Right kidney (tissue), 1 donor: ENCODE measurements around the gene CKS1B.

Source experiments
- DNase-seq: peaks from one replicate; pipeline ENCODE4 v3.0.0-alpha.2; 2016

CKS1B gene

DNA sequence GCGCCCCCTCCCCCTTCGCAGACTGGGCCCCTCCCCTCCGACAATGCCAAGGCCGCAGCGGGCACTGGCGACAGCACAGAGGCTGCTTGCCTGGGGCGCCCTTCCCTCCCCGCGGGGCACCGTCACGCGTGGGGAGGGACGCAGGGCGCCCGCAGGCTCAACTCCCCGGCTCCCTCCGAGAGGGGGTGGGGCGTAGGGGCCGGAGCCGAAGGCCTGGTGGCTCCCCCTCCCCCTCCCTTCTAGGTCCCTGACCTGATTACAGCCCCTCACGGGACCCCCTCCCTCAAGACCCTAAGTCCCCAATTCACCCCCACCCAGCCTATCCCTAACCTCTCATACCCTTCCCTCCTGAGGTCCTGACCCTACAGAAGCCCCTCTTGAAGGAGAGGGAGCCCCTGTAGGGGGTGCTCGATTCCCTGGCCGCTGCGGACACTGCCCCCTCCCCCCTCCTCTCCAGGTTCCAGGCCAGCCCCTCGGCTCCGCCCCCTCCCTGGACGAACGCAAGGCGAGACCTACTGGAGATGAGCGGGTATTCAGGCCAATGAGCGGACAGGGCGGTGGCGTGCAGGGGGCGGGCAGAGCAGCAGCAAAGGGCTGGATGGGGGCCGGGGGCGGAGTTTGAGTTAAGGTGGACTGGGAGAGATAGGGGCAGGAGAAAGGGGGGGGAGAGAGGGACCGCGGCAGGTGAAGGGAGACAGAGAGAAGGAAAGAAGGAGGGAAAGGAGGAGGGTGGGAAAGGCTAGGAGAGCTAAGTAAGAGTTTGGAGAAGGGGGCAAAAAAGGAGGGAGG is 27.4 kb downstream of the CKS1B start:
- peak; percentile 93 for DNase-seq

DNA sequence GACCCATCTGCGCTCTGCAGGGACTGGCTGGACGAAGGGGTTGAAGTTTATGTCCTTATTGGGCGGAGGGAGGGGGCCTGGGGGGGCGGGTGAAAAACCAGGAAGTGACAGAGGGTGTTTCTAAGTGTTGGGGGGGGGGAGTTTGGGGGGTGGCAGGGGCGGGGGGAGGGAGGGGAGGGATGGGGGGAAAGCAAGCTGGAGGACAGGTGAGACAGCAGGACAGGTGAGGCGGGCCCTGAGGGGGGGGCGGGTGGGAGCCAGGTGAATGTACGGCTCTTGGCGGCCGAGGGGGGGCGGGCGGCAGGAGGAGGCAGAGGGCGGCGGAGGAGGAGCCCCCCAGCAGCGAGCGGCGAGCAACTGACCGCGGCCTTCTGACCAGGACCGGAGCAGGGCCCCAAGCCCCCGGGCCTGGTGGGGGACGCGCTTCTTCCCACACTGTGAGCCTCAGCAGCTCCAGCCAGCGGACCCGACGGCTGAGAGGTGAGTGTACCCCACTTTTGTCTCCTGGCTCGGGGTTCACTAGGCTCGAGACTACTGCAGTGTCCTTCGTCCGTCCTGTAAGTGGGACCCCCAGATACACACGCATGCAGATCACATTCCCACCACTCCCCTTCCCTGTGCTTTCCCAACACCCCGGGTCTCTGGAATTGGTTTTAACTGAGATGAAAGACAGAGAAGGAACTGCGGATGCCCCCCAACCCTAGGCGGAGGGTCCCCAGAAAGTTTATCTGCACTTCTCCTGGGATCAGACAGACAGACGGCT is 28.2 kb downstream of the CKS1B start, which contains the start of gene ZBTB7B:
ZBTB7B (plus strand) TSS at position 339 of the 763 bp plus-strand sequence. CDS start 11,859 bp downstream, outside the sequence.
- peak; percentile 75 for DNase-seq

DNA sequence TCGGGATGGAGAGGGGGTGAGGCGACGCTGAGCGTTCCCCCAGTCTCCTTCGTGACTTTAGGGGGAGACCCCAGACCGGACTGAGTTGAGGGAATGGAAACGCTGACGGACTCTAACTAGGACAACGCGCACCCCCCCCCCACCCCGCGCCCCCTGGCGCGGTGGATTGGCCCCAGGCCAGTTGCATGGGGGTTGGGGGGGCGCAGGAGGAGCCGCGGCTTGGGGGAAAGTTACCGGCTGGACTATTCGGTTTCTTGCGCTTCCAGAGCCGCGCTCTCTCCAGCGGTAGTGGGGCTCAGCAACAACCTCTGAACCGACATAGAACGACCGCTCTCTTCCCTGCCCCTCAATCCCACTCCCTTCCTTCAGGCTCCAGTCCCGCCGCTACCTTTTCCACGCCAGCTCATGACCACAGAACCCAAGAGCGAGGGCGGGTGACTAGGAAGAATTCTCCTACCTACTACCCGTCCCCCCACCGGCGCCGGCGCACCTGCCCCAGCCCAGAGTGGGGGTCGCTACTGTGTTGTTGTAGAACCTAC is 28.8 kb downstream of the CKS1B start:
- peak; percentile 68 for DNase-seq

DNA sequence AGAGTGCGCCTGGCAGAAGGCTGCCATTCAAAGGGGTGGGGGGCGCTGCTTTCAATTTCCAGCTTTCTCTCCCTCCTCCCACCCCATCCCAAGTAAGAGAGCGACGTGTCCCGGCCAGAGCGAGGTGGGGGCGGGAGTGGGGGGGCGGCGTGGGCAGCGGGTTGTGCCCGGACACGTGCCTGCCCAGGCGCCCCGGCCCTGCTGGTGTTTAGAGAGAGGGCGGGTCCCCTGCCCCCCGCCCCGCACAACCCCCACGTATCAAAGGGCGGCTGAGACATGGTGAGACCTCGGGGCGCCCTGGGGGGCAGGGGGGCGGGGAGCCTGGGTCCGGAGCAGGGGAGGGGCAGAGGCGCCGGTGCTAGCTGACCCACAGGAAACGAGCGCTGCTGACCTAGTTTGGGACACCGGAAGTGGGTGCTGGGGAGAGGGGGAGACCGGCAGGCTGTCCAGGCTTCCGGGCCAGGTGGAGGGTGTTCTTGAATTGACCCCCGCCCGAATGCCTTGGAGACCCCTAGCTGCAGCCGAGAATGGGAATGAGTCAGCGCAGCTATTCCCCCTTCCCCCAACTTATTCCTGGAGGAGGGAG is 29.4 kb downstream of the CKS1B start:
- peak; percentile 40 for DNase-seq

DNA sequence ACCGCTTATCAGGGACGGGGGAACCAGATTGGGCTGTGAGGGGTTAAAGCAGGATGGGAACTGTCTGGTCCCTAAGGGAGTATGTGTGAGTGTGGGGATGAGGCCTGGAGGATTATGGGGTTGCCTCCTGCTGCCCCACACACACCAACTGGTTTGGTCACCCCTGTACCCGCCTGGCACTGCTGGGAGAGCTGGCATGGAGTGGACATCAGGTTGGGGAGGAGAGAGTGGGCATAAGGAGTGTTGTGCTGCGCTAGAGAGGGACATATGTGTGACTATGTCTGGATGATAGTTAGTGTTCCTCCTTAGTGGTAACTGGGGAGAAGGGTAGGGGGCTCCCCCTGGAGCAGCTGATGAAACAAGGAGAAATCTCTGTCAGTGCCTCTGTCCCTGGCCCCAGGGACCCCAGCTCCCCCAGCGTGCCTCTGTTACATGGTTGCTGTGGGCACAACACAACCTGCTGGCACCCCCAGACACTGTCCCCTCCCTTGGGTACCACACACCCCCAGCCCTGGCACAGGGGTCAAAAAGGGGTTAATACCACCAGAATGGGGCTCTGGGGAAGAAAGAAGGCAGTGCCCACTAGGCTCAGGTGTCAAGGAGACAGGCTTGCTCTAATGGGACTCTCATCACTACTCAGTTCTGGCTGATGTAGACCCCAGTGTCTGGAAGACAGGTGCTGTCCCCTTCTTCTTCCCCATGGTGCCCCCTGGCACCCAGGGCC is 30.0 kb downstream of the CKS1B start:
- DNase-seq: no peak

DNA sequence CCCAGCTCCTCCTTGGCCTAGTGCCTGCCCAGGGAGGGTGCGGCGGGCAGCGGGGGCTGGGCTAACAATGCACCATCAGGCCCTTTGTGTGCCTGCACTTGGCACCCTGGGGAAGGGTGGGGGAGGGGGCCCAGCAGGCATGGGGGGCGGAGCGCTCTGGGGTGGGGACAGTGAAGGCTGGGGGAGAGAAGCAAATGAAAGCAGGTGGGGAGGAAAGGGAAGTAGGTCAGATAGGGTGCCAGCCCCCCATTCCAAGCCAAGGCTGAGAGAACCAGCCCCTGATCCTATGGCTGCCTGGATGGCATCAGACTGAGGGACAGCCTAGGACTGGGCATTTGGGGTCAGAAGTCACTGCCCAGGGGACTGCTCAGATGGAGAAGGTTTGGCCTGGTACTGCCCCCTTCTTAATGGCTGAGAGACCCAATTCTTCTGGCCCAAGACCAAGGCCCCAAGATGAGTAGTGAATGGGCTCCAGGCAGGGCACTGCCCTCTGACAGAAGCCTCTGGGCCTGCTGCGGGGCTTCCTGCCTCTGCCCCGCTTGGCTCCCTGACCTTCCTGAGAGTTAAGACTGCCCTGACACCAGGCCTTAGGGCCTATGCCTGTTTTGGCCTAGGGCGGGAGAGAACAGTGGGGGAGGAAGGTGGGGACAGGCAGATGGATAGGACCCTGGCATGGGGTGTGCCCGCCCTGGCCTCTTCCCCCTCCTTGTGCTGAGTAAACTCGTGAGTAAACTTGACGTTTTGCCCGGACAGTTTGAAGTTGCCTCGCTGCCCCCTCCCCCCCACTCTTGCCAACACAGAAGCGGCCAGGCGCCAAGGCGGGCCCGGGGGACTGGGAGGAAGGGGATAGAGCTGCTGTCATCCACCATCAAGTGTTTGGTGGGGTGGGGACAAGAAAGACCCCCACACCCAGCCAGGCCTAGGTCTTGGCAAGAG is 30.9 kb downstream of the CKS1B start:
- DNase-seq: no peak

DNA sequence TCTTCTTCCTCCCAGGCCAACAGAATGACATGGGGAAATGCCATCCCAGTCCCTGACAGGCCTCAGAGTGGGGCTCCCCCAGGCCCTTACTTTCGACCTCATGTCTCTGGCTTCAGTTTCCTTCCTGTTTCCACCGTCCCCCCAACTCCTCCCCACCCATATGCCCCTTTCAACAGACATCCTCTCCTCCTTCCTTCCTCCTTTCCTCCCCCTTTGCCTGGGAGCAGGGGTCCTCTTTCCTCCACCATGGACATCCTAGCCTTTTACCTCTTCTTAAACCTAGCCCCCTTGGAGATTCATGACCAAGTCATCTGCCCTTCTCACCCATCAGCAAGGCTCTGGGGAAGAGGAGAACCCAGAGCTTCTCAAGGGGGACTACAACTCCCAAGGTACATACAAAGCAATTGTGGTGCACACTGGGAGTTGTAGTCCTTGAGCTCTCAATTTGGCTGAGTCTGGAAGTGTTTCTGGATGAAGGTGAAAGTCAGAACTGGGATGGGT is 32.2 kb downstream of the CKS1B start:
- no peak for DNase-seq

DNA sequence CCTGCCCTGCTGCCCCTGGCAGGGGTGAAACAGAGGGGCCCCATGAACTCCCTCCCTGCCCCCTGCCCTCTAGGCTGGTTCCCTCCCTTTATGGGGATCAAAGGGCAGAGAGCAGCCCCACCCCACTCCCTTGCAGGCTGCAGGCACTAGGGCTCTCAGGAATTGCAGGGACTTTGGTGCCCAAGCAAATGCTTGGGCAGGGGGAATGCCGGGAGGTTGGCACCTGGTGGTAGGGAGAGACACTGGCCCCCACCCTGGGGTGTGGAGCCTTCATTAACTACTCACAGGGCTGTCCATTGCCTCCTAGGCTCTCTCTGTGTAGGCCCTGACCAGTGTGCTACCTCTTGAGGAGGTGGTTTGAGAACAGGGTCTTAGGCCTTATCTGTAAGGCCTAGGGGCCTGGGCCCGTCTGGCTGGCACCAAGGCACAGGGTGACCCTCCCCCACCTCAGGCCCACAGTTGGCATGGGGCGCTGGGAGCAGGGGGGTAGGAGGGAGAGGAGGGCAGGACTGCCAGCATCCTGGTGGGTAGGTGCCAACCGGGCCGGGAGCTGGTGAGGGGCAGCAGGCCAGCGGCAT is 32.9 kb downstream of the CKS1B start:
- no peak for DNase-seq

DNA sequence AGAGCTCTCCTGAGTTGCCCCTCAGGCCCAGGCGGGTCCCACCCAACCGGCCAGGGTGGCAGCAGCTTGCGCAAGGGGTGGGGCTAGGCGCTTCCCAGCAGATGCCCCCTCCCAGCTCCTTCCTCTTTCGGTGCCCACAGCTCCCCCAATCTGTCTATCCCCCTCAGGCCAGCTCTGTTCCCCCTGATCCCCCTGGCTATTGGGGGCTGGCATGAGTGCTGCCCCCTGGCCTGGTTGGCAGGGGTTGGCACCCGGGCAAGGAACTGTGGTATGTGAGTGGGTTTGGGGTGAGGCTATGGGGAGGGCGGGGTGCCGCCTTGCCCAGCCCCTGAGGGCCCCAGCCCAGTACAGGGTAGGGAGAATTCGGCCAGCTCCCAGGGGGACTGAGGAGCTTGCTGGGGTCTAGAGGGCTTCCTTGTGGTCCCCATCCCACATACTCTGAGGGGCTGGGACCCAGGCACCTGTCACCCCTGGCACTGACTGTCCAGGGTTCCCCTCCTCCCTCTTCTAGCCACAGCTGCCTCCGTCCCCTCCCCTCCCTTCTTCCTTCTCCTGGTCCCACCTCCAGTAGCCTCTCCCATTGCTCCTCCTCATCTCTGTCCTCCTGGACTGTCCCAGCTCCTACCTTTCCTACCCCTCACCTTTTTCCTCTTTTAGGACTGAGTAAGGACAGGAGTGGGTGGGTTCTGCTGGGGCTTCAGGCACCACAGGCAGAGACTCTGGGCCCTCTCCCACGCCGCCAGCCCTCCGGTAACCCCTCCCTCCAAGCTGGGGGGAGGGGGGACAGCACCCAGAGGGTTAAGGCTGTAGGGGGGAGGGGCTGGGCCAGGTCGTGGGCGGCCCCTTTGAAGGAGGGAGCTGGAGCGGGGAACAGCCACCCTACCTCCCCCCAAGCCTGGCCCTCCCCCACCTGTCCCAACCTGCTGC is 33.8 kb downstream of the CKS1B start:
- DNase-seq: no peak

DNA sequence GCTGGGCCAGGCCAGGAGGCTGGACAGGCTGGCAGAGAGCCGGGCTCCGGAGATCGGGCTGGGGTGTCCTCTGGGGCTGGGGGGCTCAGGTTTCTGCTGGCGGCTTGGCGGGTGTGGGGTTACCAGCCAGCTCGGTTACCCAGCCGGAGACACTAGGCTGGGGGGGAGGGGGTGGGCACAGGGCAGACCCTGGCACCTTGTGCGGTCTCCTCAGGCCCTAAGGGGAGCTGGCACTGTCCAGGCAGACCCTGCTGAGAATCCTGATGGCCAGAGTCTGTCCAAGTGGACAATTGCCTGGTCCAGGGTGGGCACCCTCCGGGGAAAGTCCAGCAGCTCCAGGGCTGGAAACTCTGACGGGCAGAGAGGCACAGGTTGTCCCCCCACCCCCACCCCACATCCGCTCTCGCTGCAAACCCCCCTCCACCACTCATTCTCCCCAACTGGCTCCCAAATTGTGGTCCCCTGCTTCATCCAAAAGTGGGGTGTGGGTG is 34.8 kb downstream of the CKS1B start:
- no peak for DNase-seq

DNA sequence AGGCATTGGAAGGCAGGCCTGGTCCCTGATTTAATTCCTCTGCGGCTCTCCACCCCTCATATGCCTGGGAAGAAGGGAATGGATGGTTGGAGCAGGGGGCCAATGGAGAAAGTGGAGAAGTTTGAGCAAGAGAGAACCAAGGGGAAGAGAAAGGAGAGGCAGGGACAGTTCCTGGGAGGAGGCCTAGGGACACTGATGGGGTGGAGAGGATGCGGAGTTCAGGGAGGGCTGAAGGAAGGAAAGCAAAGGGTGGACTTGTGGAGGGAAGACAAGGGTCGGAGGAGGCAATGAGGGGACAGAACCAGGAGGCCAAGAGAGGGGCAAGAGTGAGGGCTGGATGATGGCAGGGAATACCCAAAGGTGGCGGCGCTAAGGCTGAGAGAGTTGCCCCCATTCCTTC is 35.3 kb downstream of the CKS1B start:
- no peak for DNase-seq

DNA sequence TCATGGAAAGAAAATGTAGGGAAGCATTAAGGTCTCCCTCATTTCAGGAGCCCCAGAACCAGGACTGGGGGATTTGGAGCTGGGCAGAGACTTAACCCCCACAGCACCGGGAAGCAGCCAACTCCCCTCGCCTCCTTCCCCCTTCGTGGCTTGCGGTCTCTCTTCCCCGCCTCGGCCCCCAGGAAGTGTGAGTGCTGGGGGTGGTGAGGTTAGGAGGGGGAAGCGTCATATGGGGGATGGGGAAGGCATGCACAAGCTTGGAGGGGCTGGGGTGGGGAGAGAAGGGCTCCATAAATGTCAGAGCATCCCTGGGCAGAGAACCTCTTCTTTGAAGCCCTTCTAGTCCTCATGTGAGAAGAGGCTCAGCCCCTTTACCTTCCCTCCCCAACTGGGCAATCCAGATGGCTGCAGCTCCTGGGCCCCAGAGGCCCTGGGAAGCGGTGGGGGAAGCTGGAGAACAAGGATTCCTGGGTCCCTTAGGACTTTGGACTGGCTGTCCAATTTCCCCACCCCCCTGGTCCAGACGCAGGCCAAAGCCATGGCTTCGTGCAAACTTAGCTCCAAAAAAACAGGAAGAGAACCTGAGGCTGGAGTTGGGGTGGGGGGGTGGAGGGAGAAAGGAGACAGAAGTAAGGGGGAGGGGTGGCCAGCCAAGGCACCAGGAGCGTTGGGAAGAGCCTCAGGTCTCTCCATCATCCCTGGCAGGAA is 35.9 kb downstream of the CKS1B start:
- DNase-seq: no peak

DNA sequence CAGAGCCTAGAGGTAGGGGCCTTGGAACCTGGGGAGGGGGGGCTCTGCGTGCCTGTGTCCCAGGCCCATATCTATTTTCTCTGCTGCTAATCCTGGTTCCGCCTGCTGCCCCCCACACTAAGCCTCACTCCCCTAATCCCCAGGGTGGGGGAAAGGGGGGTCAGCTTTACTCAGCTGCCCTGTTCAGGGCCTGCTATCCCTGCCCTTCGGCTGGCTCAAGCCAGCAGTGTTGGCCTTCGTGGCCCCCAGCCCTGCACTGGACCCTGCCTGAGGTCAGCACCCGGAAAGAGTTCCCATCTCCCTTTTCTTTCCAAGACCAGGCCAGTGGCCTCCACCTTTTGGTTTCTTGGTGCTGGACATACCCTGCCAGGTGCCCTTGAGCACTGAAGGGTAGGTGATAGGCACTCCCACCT is 36.5 kb downstream of the CKS1B start:
- no peak for DNase-seq

DNA sequence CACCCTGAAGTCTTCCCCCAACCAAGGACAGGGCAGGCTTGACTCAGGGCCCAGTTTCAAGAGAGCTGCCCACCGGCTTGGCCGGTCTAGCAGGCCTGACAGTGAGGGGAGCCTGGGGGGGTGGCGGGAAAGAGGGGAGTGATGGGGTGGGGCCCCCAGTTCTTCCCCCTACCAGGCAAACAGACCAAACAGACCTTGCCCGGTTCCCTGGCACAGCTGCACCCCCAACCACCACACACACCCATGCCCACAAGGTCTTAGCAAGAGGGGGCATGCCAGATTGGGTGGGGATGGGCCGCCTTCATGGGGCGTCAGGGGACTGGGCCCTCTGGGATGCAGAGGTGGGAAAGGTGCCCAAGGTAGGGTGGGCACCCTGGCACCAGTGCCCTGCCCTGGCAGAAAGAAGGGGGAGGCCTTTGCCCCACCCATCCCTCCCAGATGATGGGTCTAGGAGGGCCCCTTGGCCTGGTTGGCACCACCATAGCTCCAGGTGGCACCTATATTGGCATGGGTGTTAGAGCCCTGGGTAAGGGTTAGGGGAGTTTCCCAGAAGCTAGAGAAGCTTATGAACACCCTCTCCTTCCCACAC is 37.0 kb downstream of the CKS1B start:
- DNase-seq: no peak

DNA sequence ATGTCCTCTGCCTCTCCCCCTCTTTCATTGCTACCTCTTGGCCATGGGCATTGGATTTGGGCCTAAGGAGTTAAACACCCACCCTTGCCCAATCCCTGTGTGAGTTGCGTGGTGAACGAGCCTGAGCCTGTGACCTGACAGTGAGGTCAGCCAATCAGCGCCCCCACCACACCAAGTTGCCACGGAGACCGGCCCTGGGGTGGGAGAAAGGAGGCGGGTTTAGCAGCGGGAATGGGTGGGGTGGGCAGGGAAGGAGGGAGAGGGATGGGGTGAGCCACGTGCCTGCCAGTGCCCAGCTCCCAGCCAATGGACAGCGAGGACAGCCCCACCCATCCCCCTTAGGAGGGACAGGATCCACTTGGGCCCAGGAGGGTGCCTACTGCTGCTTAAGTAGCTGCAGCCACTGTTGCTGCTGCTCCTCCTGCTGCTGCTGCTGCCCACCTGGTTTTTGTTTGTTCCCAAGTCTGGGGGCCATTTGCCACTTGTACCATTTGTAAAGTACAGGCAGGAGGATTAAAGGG is 37.6 kb downstream of the CKS1B start:
- DNase-seq: no peak

DNA sequence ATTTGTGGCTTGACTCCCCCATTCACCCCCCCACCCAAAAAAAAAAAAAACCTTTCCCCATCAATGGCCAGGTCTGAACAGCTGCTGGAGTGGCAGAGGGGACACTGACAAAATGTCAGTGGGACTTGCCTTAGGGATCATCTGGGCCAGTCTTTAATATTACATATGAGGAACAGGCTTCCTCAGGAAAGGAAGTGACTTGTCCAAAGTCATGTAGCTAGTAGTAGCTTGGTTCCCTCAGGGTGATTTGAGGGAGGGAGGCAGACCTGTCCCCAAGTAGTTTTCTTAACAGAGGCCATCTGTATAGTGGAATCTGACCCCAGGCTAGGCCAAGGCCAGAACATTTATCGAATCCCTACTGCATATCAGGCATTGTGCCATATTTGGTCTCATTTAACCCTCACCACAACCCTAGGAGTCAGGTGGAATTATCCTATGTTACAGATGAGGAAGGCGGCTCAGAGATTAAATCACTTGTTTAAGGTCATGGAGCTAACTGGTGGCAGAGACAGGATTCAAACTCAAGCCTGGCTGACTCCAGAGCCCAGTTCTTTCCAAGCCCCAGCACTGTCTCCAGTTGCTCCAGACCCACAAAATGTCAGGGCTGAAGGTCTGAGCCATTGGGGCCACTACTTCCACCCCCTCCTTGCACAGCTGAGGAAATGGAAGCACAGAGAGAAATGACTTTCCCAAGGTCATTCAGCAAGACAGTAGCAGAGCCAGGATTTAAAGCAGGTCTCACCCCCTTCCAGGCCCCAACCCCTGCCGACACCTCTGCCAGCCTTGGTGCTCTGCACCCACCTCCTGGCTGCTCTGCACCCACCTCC is 38.5 kb downstream of the CKS1B start:
- no peak for DNase-seq

DNA sequence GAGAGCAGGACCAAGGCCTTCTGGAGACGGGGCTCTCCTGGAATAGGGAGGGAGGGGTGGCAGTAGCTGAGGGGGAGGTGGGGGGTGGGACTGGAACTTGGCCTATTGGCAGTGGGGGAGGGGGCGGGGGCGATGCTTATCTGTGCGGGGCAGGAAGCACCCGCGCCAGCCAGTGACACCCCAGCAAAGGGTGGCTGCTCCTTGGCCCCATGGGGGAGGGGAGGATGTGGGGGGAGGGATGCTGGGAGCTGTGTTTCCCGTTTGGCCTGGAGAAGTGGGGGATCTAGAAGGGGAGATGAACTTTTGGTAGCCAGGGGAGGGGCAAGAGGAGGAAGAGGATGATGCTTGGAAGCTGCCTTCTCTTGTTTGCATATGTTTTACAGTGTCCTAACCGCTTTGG is 39.2 kb downstream of the CKS1B start:
- no peak for DNase-seq
